OCI-LY1 (cell line): ENCODE measurements around the gene ZSCAN12.

Experiments
- CTCF ChIP-seq: fragments of 200-600 bp; sonication (generic), shearing (Covaris generic); IDR thresholded peaks from 2 replicates; pipeline ENCODE4 v1.5.1; 2017; ENCODE audit warnings: mild to moderate bottlenecking, antibody characterized with exemption, low read length, moderate library complexity, mixed read lengths
- EZH2 ChIP-seq: fragments of 200-600 bp; sonication (generic), shearing (Covaris generic); IDR thresholded peaks from 2 replicates; pipeline ENCODE4 v1.8.0; 2017; ENCODE audit warnings: borderline replicate concordance, mixed run types, mild to moderate bottlenecking, antibody characterized with exemption, low read length, moderate library complexity, mixed read lengths

DNA sequence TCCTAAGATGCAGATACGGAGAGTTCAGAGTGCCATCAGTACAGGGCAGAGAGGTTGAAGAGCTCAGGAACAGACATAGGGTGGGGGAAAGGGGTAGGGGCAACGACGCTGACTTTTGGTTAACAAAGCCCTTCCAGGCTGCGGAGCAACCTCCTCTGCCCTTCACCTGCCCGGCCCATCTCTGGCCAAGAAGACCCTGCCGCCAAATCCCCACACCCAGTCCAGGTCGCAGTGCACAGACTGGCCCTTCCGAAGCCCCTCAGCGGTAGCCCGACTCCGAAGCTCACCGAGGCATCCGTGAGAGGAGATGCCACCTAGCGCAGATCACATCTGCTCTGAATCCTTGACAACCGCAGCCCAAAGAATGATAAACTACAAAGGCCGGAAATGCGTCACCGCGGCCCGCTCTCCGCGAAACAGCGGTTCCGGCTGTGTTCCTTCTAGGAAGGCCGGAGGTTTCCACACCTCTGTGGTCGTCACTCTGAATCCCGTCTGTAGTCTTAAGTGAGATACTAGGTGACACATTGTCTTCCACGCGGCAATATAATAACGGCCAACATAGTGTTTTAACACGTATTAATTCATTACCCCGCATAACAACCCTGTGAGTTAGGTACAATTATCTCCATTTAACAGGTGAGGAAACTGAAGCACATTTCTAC is 43.7 kb upstream of the ZSCAN12 start, which contains the start of gene ZSCAN23:
- TF ChIP-seq CTCF = no peak
- TF ChIP-seq EZH2 = no peak
